ENCODE results near the gene DUS4L.

DUS4L gene

DNA sequence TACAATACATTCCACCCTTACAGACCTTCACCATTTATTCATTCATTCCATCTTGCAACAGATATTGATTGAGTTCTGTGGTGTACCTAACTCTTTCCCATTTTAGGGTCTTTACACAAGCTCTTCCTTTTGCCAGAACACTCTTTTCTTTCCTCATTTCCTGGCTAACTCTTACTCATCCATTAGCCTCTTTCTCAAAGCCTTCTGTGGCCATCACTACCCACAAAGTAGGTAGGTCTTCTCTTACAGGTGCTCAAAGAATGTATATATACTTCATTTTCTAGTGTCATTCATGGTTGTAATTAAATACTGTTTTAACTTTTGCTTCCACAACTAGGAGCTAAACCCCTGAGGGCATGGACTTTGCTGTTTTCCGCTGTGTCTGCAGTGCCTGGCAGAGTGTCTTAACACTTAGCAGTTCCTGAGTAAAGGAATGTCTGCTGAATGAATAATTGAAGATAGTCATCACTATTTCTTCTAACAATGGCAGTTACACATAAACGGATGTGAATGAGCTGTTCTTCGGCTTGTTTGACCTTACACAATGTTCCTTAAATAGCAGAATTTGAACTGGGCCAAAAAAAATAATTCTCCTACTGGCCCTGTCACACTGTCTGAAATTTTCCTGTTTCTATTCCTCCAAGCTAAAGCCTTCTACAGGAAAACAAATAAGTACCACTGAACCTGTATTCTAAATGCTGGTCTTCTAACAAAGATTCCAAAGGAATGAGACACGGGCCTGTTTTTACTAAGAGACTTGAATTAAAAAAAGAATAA is 31.4 kb downstream of the DUS4L start:
- H3K18ac ChIP-seq (ENCODE audit: low read length): no peak overlapping the region
- no peak for DNase-seq (ENCODE audit: low spot score)
- H3K9me3 ChIP-seq (replicated peaks in 1 of 2; ENCODE audit: control insufficient read depth in 2 of 2, insufficient read depth in 1 of 2, low read depth in 1 of 2, low read length in 2 of 2): no peaks in the 10 kb centered on the region
- no peak overlapping the region for H3K9ac ChIP-seq (ENCODE audit: low read depth, low read length, poor library complexity)
- H3K79me1 ChIP-seq (ENCODE audit: low read depth, low read length): no peaks in the 10 kb centered on the region
- no peak overlapping the region for H2AK5ac ChIP-seq (ENCODE audit: low read depth, low read length)
- H2BK5ac ChIP-seq (ENCODE audit: low read length): no peak overlapping the region
- H3K36me3 ChIP-seq (replicated peaks in 1 of 2; ENCODE audit: control insufficient read depth in 2 of 2, insufficient read depth in 2 of 2, low read length in 2 of 2): peaks cover 0 to 44% of the 10 kb centered on the region in 2 donors
- no peak overlapping the region for H2AFZ ChIP-seq (ENCODE audit: low read length)
- no peak overlapping the region for H3K4me3 ChIP-seq (ENCODE audit: low read length in 2 of 2)
- WGBS, 2 donors (ENCODE audit: extremely low coverage in 2 of 2, insufficient read length in 2 of 2, insufficient replicate concordance in 1 of 2): no CpG with 5 or more reads among the region's 4 CpGs
- H3K27me3 ChIP-seq (ENCODE audit: control insufficient read depth in 3 of 3, insufficient read depth in 3 of 3, low read depth in 1 of 3, low read length in 3 of 3): no peaks in the 10 kb centered on the region
- no peak overlapping the region for H3K23ac ChIP-seq (ENCODE audit: low read depth, low read length, poor library complexity)
- no peak overlapping the region for H4K8ac ChIP-seq (ENCODE audit: low read depth, low read length)
- no peak overlapping the region for H2BK120ac ChIP-seq (ENCODE audit: low read depth, low read length)
- H2BK15ac ChIP-seq (ENCODE audit: low read length): no peak overlapping the region
- no peaks in the 10 kb centered on the region for H3K4me1 ChIP-seq (ENCODE audit: control insufficient read depth in 2 of 2, insufficient read depth in 1 of 2, low read depth in 1 of 2, low read length in 2 of 2)
- H4K91ac ChIP-seq (ENCODE audit: low read depth, low read length, poor library complexity): no peak overlapping the region
- H3K14ac ChIP-seq (ENCODE audit: low read length): no peak overlapping the region
- no peak overlapping the region for H3K4ac ChIP-seq (ENCODE audit: low read length)
- H2BK12ac ChIP-seq (ENCODE audit: low read length): no peak overlapping the region
- H3K4me2 ChIP-seq (ENCODE audit: insufficient read depth, low read length, poor library complexity, severe bottlenecking): no peak overlapping the region
- no peak overlapping the region for H3K27ac ChIP-seq (replicated peaks; ENCODE audit: low read length)

DNA sequence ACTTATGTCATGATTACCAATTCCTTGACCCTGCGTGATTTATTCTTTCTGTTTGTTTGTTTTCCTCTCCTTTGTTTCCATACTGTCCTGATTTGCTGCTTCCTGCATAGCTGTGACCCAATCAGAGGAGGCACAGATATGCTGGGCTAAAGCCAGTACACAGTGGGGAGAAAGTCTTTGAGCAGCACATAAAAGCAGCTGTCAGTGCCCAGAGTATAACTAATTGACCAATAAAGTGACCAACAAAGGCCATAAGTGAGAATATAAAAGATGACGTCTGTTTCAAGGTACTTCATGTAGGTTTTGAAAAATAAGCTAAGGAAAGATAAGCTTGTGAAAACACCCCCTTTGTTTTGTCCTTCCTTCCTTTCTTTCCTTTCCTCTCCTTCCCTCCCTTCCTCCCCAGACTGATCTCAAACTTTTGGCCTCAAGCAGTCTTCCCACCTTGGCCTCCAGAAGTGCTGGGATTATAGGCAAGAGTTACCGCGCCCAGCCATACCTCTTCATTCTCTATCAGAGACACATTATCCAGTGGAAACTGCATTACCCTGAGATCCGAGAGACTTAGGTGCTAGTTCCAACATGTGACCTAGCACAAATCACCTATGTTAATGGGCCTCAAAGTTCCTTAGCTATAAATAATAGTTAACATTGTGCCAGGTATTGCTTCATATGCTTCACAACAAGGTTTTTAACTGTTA is 33.3 kb downstream of the DUS4L start:
- Histone ChIP-seq H3K4me1 (ENCODE audit: control insufficient read depth in 2 of 2, insufficient read depth in 1 of 2, low read depth in 1 of 2, low read length in 2 of 2) (no peaks in the 10 kb centered on the region), H4K91ac (ENCODE audit: low read depth, low read length, poor library complexity) (no peak overlapping the region), H2BK12ac (ENCODE audit: low read length) (no peak overlapping the region), H3K18ac (ENCODE audit: low read length) (no peak overlapping the region), H3K4ac (ENCODE audit: low read length) (no peak overlapping the region), H3K27me3 (ENCODE audit: control insufficient read depth in 3 of 3, insufficient read depth in 3 of 3, low read depth in 1 of 3, low read length in 3 of 3) (no peaks in the 10 kb centered on the region), H3K27ac (replicated peaks; ENCODE audit: low read length) (no peak overlapping the region), H3K23ac (ENCODE audit: low read depth, low read length, poor library complexity) (no peak overlapping the region), H4K8ac (ENCODE audit: low read depth, low read length) (no peak overlapping the region), H2BK5ac (ENCODE audit: low read length) (no peak overlapping the region), H3K4me2 (ENCODE audit: insufficient read depth, low read length, poor library complexity, severe bottlenecking) (no peak overlapping the region), H2BK15ac (ENCODE audit: low read length) (no peak overlapping the region), H3K79me1 (ENCODE audit: low read depth, low read length) (no peaks in the 10 kb centered on the region), H2AK5ac (ENCODE audit: low read depth, low read length) (no peak overlapping the region), H3K14ac (ENCODE audit: low read length) (no peak overlapping the region), H2BK120ac (ENCODE audit: low read depth, low read length) (no peak overlapping the region), H3K4me3 (ENCODE audit: low read length in 2 of 2) (no peak overlapping the region), H3K9me3 (replicated peaks in 1 of 2; ENCODE audit: control insufficient read depth in 2 of 2, insufficient read depth in 1 of 2, low read depth in 1 of 2, low read length in 2 of 2) (no peaks in the 10 kb centered on the region), H3K9ac (ENCODE audit: low read depth, low read length, poor library complexity) (no peak overlapping the region), H3K36me3 (replicated peaks in 1 of 2; ENCODE audit: control insufficient read depth in 2 of 2, insufficient read depth in 2 of 2, low read length in 2 of 2) (peaks cover 0 to 63% of the 10 kb centered on the region in 2 donors), H2AFZ (ENCODE audit: low read length) (no peak overlapping the region)
- WGBS, 2 donors (ENCODE audit: extremely low coverage in 2 of 2, insufficient read length in 2 of 2, insufficient replicate concordance in 1 of 2): no CpG with 5 or more reads among the region's 5 CpGs
- DNase-seq (ENCODE audit: low spot score): no peak

DNA sequence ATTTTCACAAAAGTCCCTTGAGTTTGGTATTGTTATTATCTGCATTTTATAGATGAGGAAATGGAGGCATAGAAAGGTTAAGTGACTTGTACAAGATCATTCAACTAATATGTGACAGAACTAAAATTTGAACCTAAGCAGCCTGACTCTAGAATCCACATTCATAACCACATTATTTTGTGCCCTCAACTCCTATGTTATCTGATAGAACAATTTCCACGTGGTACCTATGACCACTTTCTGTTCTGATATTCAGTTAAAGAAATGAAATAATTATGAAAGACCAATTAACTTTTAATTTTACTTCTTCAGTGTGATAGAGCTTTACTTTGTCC is 33.8 kb downstream of the DUS4L start:
- H2BK120ac ChIP-seq (ENCODE audit: low read depth, low read length): no peak overlapping the region
- H2AFZ ChIP-seq (ENCODE audit: low read length): no peak overlapping the region
- no peak overlapping the region for H3K27ac ChIP-seq (replicated peaks; ENCODE audit: low read length)
- H4K91ac ChIP-seq (ENCODE audit: low read depth, low read length, poor library complexity): no peak overlapping the region
- H3K4me2 ChIP-seq (ENCODE audit: insufficient read depth, low read length, poor library complexity, severe bottlenecking): no peak overlapping the region
- no peak overlapping the region for H2BK15ac ChIP-seq (ENCODE audit: low read length)
- no peaks in the 10 kb centered on the region for H3K9me3 ChIP-seq (replicated peaks in 1 of 2; ENCODE audit: control insufficient read depth in 2 of 2, insufficient read depth in 1 of 2, low read depth in 1 of 2, low read length in 2 of 2)
- no peak overlapping the region for H3K14ac ChIP-seq (ENCODE audit: low read length)
- no peak overlapping the region for H3K9ac ChIP-seq (ENCODE audit: low read depth, low read length, poor library complexity)
- no CpG with 5 or more reads among the region's 1 CpG for WGBS, 2 donors (ENCODE audit: extremely low coverage in 2 of 2, insufficient read length in 2 of 2, insufficient replicate concordance in 1 of 2)
- no peaks in the 10 kb centered on the region for H3K4me1 ChIP-seq (ENCODE audit: control insufficient read depth in 2 of 2, insufficient read depth in 1 of 2, low read depth in 1 of 2, low read length in 2 of 2)
- H3K79me1 ChIP-seq (ENCODE audit: low read depth, low read length): no peaks in the 10 kb centered on the region
- H3K18ac ChIP-seq (ENCODE audit: low read length): no peak overlapping the region
- no peak overlapping the region for H3K4me3 ChIP-seq (ENCODE audit: low read length in 2 of 2)
- no peak overlapping the region for H2AK5ac ChIP-seq (ENCODE audit: low read depth, low read length)
- DNase-seq (ENCODE audit: low spot score): no peak
- no peaks in the 10 kb centered on the region for H3K27me3 ChIP-seq (ENCODE audit: control insufficient read depth in 3 of 3, insufficient read depth in 3 of 3, low read depth in 1 of 3, low read length in 3 of 3)
- no peak overlapping the region for H4K8ac ChIP-seq (ENCODE audit: low read depth, low read length)
- H3K36me3 ChIP-seq (replicated peaks in 1 of 2; ENCODE audit: control insufficient read depth in 2 of 2, insufficient read depth in 2 of 2, low read length in 2 of 2): peaks cover 0 to 68% of the 10 kb centered on the region in 2 donors
- H3K23ac ChIP-seq (ENCODE audit: low read depth, low read length, poor library complexity): no peak overlapping the region
- H2BK5ac ChIP-seq (ENCODE audit: low read length): no peak overlapping the region
- no peak overlapping the region for H3K4ac ChIP-seq (ENCODE audit: low read length)
- H2BK12ac ChIP-seq (ENCODE audit: low read length): no peak overlapping the region

DNA sequence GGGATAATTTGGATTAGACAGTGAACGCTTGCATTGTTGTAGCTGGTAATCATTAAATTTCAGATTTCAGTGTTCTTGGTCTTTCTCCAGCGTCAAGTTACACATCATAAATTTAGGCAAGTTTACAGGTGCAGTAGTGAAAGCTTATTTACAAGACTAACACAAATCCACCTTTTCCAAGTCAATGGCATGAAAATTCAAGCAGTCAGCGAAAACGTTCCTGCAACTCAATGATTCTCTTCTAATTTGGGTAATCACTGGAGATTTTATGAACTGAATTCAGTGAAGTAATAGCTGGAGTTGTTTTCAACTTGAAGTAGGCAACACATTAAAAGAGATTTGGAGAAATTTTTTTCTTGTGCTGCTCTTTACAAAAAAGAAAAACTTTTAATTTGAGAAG is 34.2 kb downstream of the DUS4L start:
- no peak overlapping the region for H2AK5ac ChIP-seq (ENCODE audit: low read depth, low read length)
- H3K4me1 ChIP-seq (ENCODE audit: control insufficient read depth in 2 of 2, insufficient read depth in 1 of 2, low read depth in 1 of 2, low read length in 2 of 2): no peaks in the 10 kb centered on the region
- DNase-seq (ENCODE audit: low spot score): no peak
- no peaks in the 10 kb centered on the region for H3K9me3 ChIP-seq (replicated peaks in 1 of 2; ENCODE audit: control insufficient read depth in 2 of 2, insufficient read depth in 1 of 2, low read depth in 1 of 2, low read length in 2 of 2)
- H2AFZ ChIP-seq (ENCODE audit: low read length): no peak overlapping the region
- H2BK120ac ChIP-seq (ENCODE audit: low read depth, low read length): no peak overlapping the region
- H3K14ac ChIP-seq (ENCODE audit: low read length): no peak overlapping the region
- no peak overlapping the region for H3K4me2 ChIP-seq (ENCODE audit: insufficient read depth, low read length, poor library complexity, severe bottlenecking)
- no peak overlapping the region for H4K8ac ChIP-seq (ENCODE audit: low read depth, low read length)
- no peak overlapping the region for H3K18ac ChIP-seq (ENCODE audit: low read length)
- H3K27ac ChIP-seq (replicated peaks; ENCODE audit: low read length): no peak overlapping the region
- no peak overlapping the region for H2BK5ac ChIP-seq (ENCODE audit: low read length)
- no peak overlapping the region for H3K4ac ChIP-seq (ENCODE audit: low read length)
- no peaks in the 10 kb centered on the region for H3K27me3 ChIP-seq (ENCODE audit: control insufficient read depth in 3 of 3, insufficient read depth in 3 of 3, low read depth in 1 of 3, low read length in 3 of 3)
- no peak overlapping the region for H4K91ac ChIP-seq (ENCODE audit: low read depth, low read length, poor library complexity)
- H2BK12ac ChIP-seq (ENCODE audit: low read length): no peak overlapping the region
- no peak overlapping the region for H3K23ac ChIP-seq (ENCODE audit: low read depth, low read length, poor library complexity)
- no peak overlapping the region for H3K4me3 ChIP-seq (ENCODE audit: low read length in 2 of 2)
- peaks cover 0 to 70% of the 10 kb centered on the region in 2 donors for H3K36me3 ChIP-seq (replicated peaks in 1 of 2; ENCODE audit: control insufficient read depth in 2 of 2, insufficient read depth in 2 of 2, low read length in 2 of 2)
- no peak overlapping the region for H2BK15ac ChIP-seq (ENCODE audit: low read length)
- H3K9ac ChIP-seq (ENCODE audit: low read depth, low read length, poor library complexity): no peak overlapping the region
- WGBS, 2 donors (ENCODE audit: extremely low coverage in 2 of 2, insufficient read length in 2 of 2, insufficient replicate concordance in 1 of 2): no CpG with 5 or more reads among the region's 4 CpGs
- no peaks in the 10 kb centered on the region for H3K79me1 ChIP-seq (ENCODE audit: low read depth, low read length)
